ENCODE measurements around the gene SPINK4.

Gene SPINK4

GRCh38 chr9:33228606-33229005, 11.4 kb upstream of the SPINK4 start:
- no peaks in the 10 kb centered on the region for H3K79me2 ChIP-seq (ENCODE audit: control insufficient read depth, low read length)
- H3K4me3 ChIP-seq (ENCODE audit: low read length), result no peak overlapping the region
- TF ChIP-seq EZH2phosphoT487 (IDR thresholded peaks at IDR 0.05; ENCODE audit: borderline replicate concordance, low read length), result no peak
- no peak for TF ChIP-seq CTCF (IDR thresholded peaks at IDR 0.05; ENCODE audit: low read depth, low read length, poor library complexity, severe bottlenecking)
- H3K4me2 ChIP-seq (ENCODE audit: low read length), result no peak overlapping the region
- peaks cover under 1% of the 10 kb centered on the region for H3K27me3 ChIP-seq (ENCODE audit: control insufficient read depth, low read length)
- H3F3A ChIP-seq (ENCODE audit: control insufficient read depth, insufficient read depth), result no peaks in the 10 kb centered on the region
- peaks cover 13% of the 10 kb centered on the region for H3K4me1 ChIP-seq (ENCODE audit: control insufficient read depth, low read length)
- H3K9me2 ChIP-seq (replicated peaks; ENCODE audit: control insufficient read depth, low read length), result no peaks in the 10 kb centered on the region
- no peaks in the 10 kb centered on the region for H3K36me3 ChIP-seq (ENCODE audit: control insufficient read depth, low read length)
- H4K20me1 ChIP-seq (ENCODE audit: control insufficient read depth, insufficient read depth, low read depth, low read length), result no peaks in the 10 kb centered on the region
- H3K9me3 ChIP-seq (ENCODE audit: control insufficient read depth, insufficient read depth, low read length), result no peaks in the 10 kb centered on the region
- no peak overlapping the region for H3K27ac ChIP-seq (ENCODE audit: low read depth, low read length)

GRCh38 chr9:33229359-33230114, 10.4 kb upstream of the SPINK4 start:
- TF ChIP-seq EZH2phosphoT487 (IDR thresholded peaks at IDR 0.05; ENCODE audit: borderline replicate concordance, low read length) (no peak), CTCF (IDR thresholded peaks at IDR 0.05; ENCODE audit: low read depth, low read length, poor library complexity, severe bottlenecking) (no peak)
- no peaks in the 10 kb centered on the region for H3K79me2 ChIP-seq (ENCODE audit: control insufficient read depth, low read length)
- no peaks in the 10 kb centered on the region for H4K20me1 ChIP-seq (ENCODE audit: control insufficient read depth, insufficient read depth, low read depth, low read length)
- H3K4me2 ChIP-seq (ENCODE audit: low read length), result no peak overlapping the region
- H3K4me3 ChIP-seq (ENCODE audit: low read length), result no peak overlapping the region
- H3K27ac ChIP-seq (ENCODE audit: low read depth, low read length), result no peak overlapping the region
- peaks cover 13% of the 10 kb centered on the region for H3K4me1 ChIP-seq (ENCODE audit: control insufficient read depth, low read length)
- H3F3A ChIP-seq (ENCODE audit: control insufficient read depth, insufficient read depth), result no peaks in the 10 kb centered on the region
- no peaks in the 10 kb centered on the region for H3K9me3 ChIP-seq (ENCODE audit: control insufficient read depth, insufficient read depth, low read length)
- no peaks in the 10 kb centered on the region for H3K36me3 ChIP-seq (ENCODE audit: control insufficient read depth, low read length)
- no peaks in the 10 kb centered on the region; the same call in 1 of the 2 replicates for H3K27me3 ChIP-seq (ENCODE audit: control insufficient read depth, low read length)
- no peaks in the 10 kb centered on the region for H3K9me2 ChIP-seq (replicated peaks; ENCODE audit: control insufficient read depth, low read length)

GRCh38 chr9:33230756-33231622, 9.0 kb upstream of the SPINK4 start:
- Histone ChIP-seq H3K4me1 (ENCODE audit: control insufficient read depth, low read length) (peaks cover 7% of the 10 kb centered on the region; the same call in 1 of the 2 replicates), H3K9me2 (replicated peaks; ENCODE audit: control insufficient read depth, low read length) (no peaks in the 10 kb centered on the region), H3F3A (ENCODE audit: control insufficient read depth, insufficient read depth) (no peaks in the 10 kb centered on the region), H3K4me3 (ENCODE audit: low read length) (no peak overlapping the region), H3K27me3 (ENCODE audit: control insufficient read depth, low read length) (no peaks in the 10 kb centered on the region; the same call in 1 of the 2 replicates), H3K36me3 (ENCODE audit: control insufficient read depth, low read length) (no peaks in the 10 kb centered on the region), H3K79me2 (ENCODE audit: control insufficient read depth, low read length) (no peaks in the 10 kb centered on the region), H4K20me1 (ENCODE audit: control insufficient read depth, insufficient read depth, low read depth, low read length) (no peaks in the 10 kb centered on the region), H3K9me3 (ENCODE audit: control insufficient read depth, insufficient read depth, low read length) (no peaks in the 10 kb centered on the region), H3K4me2 (ENCODE audit: low read length) (no peak overlapping the region), H3K27ac (ENCODE audit: low read depth, low read length) (no peak overlapping the region)
- TF ChIP-seq CTCF (IDR thresholded peaks at IDR 0.05; ENCODE audit: low read depth, low read length, poor library complexity, severe bottlenecking) (no peak), EZH2phosphoT487 (IDR thresholded peaks at IDR 0.05; ENCODE audit: borderline replicate concordance, low read length) (no peak)

All from DOHH2 (cell line).